Choroid plexus epithelial cell (primary cell): Measurements from ENCODE around the gene AIPL1.

Experiments
- DNase-seq: peaks from one replicate; pipeline ENCODE4 v3.0.0-alpha.2; 2010; ENCODE audit warnings: low read depth
- H3K4me3 ChIP-seq: 2 replicates; pipeline ENCODE4 v1.5.1; 2011; ENCODE audit warnings: low read depth, mild to moderate bottlenecking, control low read depth, low read length, moderate library complexity
- TF ChIP-seq, protein P1 (sequence below): conservative IDR thresholded peaks from 2 replicates; pipeline ENCODE4 v1.5.1; 2011; ENCODE audit warnings: low read depth, mild to moderate bottlenecking, control low read depth, inconsistent platforms, low read length, moderate library complexity

The AIPL1 gene

DNA sequence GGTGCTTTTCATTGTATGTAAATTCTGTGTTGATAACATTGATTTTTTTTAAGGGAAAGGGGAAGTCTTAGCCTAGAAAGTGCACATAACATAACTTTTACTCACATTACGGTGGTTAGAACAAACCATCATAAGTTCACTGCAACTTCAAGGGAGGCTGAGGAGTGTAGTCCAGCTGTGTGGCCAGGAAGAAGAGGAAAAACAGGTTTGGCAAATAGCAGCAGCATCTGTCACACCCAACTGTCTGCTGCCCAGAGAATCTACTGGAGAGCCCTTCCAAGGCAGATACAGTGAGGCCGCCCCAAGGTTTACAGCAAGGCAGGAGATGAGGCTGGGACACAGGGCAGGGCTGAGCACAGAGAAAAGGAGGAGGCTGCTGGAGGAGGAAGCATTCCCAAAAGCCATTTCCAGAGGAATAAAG lies 60.6 kb downstream of the AIPL1 start:
- DNase-seq = no peak
- TF ChIP-seq, protein P1, sequence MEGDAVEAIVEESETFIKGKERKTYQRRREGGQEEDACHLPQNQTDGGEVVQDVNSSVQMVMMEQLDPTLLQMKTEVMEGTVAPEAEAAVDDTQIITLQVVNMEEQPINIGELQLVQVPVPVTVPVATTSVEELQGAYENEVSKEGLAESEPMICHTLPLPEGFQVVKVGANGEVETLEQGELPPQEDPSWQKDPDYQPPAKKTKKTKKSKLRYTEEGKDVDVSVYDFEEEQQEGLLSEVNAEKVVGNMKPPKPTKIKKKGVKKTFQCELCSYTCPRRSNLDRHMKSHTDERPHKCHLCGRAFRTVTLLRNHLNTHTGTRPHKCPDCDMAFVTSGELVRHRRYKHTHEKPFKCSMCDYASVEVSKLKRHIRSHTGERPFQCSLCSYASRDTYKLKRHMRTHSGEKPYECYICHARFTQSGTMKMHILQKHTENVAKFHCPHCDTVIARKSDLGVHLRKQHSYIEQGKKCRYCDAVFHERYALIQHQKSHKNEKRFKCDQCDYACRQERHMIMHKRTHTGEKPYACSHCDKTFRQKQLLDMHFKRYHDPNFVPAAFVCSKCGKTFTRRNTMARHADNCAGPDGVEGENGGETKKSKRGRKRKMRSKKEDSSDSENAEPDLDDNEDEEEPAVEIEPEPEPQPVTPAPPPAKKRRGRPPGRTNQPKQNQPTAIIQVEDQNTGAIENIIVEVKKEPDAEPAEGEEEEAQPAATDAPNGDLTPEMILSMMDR = no peak
- H3K4me3 ChIP-seq = no peak overlapping the region
